Osteoblast (primary cell): ENCODE measurements around the gene TNIK. TPM values are rescaled to one million over a fixed set of nuclear protein-coding genes. Genes with fewer than 3 reads are reported as not detected.

Experiments used
- DNase-seq: peaks from one replicate; pipeline ENCODE4 v3.0.0; 2011; ENCODE audit warnings: low spot score, mixed read lengths; ENCODE audit not compliant: insufficient read length; ENCODE audit errors: missing footprints
- H2AFZ ChIP-seq: 2 replicates; pipeline ENCODE4 v1.6.0; 2011; ENCODE audit warnings: mild to moderate bottlenecking, low read length
- H3K27ac ChIP-seq: 2 replicates; pipeline ENCODE4 v1.5.1; 2011; ENCODE audit warnings: mild to moderate bottlenecking, low read depth, low read length, moderate library complexity
- H3K27me3 ChIP-seq: 2 replicates; pipeline ENCODE4 v1.6.0; 2012; ENCODE audit warnings: mild to moderate bottlenecking, control low read depth, inconsistent platforms, low read length, moderate library complexity; ENCODE audit not compliant: insufficient read depth
- H3K36me3 ChIP-seq: 2 replicates; pipeline ENCODE4 v1.5.1; 2011; ENCODE audit warnings: mild to moderate bottlenecking, low read length, control low read depth, moderate library complexity; ENCODE audit not compliant: insufficient read depth
- H3K4me1 ChIP-seq: 2 replicates; pipeline ENCODE4 v1.5.1; 2011; ENCODE audit warnings: mild to moderate bottlenecking, low read length, control low read depth, moderate library complexity; ENCODE audit not compliant: insufficient read depth
- H3K4me2 ChIP-seq: 2 replicates; pipeline ENCODE4 v1.6.0; 2011; ENCODE audit warnings: mild to moderate bottlenecking, low read length; ENCODE audit not compliant: insufficient read depth
- H3K4me3 ChIP-seq: fragments of 200-600 bp; sonication (generic); 3 replicates; pipeline ENCODE4 v1.5.1; 2012; ENCODE audit warnings: mild to moderate bottlenecking, low read length, inconsistent platforms; ENCODE audit not compliant: insufficient read depth
- H3K79me2 ChIP-seq: 2 replicates; pipeline ENCODE4 v1.6.0; 2012; ENCODE audit warnings: mild to moderate bottlenecking, low read length, control low read depth, inconsistent platforms; ENCODE audit not compliant: insufficient read depth
- H3K9me3 ChIP-seq: 2 replicates; pipeline ENCODE4 v1.5.1; 2011; ENCODE audit warnings: low read depth, low read length, control low read depth
- H4K20me1 ChIP-seq: 2 replicates; pipeline ENCODE4 v1.6.0; 2012; ENCODE audit warnings: mild to moderate bottlenecking, low read length, control low read depth; ENCODE audit not compliant: insufficient read depth
- total RNA-seq: library from RNA; depleted of rRNA; stranded (reverse); fragments of >200 nt; gene quantifications from 2 replicates; pipeline ENCODE4 v1.2.3, GENCODE V29; 2012
- TF ChIP-seq, protein P1 (sequence below): IDR thresholded peaks from 2 replicates; pipeline ENCODE4 v1.5.1; 2011; ENCODE audit warnings: mild to moderate bottlenecking, low read depth, low read length, moderate library complexity; ENCODE audit errors: extremely low read depth

The TNIK gene
- total RNA-seq, 1 donor: 7.6 TPM

DNA sequence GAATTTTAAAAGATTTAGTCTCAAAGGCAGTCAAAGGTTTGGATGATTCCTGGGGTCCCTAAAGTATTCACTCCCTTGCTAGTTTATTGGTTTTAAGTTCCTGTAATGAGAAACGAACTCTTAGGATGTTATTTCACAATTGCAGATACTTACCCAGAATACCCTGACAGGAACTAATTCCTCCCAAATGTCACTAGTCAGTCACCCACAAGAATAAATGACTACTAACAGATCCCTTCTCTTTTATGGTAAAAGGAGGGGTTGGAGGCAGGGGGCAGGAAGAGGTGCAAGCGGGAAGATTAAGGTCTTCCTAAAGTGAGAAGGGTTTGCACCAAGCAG lies 259.5 kb downstream of the TNIK start:
- H3K9me3 ChIP-seq: no peaks in the 10 kb centered on the region
- no peaks in the 10 kb centered on the region for H4K20me1 ChIP-seq
- H3K36me3 ChIP-seq: no peaks in the 10 kb centered on the region
- H3K4me3 ChIP-seq: no peak overlapping the region
- H2AFZ ChIP-seq: no peak overlapping the region
- H3K79me2 ChIP-seq: no peaks in the 10 kb centered on the region
- no peak overlapping the region for H3K27ac ChIP-seq
- H3K4me2 ChIP-seq: no peak overlapping the region
- TF ChIP-seq, protein P1, sequence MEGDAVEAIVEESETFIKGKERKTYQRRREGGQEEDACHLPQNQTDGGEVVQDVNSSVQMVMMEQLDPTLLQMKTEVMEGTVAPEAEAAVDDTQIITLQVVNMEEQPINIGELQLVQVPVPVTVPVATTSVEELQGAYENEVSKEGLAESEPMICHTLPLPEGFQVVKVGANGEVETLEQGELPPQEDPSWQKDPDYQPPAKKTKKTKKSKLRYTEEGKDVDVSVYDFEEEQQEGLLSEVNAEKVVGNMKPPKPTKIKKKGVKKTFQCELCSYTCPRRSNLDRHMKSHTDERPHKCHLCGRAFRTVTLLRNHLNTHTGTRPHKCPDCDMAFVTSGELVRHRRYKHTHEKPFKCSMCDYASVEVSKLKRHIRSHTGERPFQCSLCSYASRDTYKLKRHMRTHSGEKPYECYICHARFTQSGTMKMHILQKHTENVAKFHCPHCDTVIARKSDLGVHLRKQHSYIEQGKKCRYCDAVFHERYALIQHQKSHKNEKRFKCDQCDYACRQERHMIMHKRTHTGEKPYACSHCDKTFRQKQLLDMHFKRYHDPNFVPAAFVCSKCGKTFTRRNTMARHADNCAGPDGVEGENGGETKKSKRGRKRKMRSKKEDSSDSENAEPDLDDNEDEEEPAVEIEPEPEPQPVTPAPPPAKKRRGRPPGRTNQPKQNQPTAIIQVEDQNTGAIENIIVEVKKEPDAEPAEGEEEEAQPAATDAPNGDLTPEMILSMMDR: no peak
- DNase-seq: no peak
- peaks cover 2% of the 10 kb centered on the region for H3K27me3 ChIP-seq
- H3K4me1 ChIP-seq: no peaks in the 10 kb centered on the region

DNA sequence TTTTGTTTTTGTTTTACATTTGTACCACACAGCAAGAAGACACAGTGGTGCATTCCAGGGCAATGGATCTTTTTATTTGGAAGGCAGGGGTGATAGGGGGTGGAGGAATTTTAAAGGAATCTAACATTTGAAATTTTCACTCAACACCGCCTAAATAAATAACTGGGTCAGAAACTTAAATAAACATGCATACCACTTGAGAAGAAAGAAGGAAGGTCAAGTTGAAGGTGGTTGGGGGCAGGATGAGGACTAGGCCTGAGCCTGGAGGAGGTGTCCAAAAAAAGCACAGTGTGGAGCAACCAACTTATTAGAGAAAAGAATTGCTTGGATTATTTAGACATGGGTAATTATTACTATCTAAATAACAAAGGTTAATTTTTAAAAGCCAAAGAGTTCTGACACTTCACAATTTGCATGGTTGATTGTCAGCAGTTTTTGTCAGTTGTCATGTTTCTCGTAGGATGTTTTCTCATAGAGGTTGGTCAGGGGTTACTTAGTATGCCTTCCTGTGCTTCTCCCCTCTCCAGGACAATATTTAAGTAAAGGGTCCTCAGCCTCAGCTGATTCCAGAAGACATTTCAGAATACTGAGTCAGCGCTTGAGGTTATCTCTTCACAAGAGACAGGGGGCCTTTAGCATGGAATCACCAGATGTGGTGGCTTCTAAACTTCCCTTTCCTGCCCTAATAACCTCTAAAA lies 260.0 kb downstream of the TNIK start:
- no peak overlapping the region for H2AFZ ChIP-seq

DNA sequence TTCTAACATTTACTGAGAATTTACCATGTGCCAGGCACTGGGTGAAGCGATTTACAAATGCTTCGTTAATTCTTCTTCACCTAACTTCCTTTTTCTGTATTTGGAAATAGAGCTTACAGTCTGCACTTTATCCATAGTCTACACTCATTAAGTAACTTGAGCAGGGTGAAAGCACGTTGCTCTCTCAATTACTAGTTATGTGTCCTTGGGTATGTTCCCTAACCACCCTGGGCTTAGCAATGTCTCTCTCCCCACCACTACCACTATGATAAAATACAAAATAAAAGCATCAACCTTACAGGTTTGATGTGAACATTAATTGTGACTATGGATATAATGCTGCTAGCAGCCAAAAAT lies 260.8 kb downstream of the TNIK start:
- TF ChIP-seq, protein P1: no peak
- Histone ChIP-seq H4K20me1 (no peaks in the 10 kb centered on the region), H3K79me2 (no peaks in the 10 kb centered on the region), H3K4me2 (no peak overlapping the region), H3K36me3 (no peaks in the 10 kb centered on the region), H3K27me3 (peaks cover 2% of the 10 kb centered on the region), H3K9me3 (no peaks in the 10 kb centered on the region), H2AFZ (no peak overlapping the region), H3K4me1 (no peaks in the 10 kb centered on the region), H3K4me3 (no peak overlapping the region), H3K27ac (no peak overlapping the region)
- no peak for DNase-seq

More for the DNA sequence above, 260.0 kb downstream of the TNIK start:
- Histone ChIP-seq H3K9me3 (no peaks in the 10 kb centered on the region), H3K27ac (no peak overlapping the region), H3K36me3 (no peaks in the 10 kb centered on the region), H3K27me3 (peaks cover 2% of the 10 kb centered on the region), H3K4me3 (no peak overlapping the region), H3K4me1 (no peaks in the 10 kb centered on the region), H4K20me1 (no peaks in the 10 kb centered on the region), H3K4me2 (no peak overlapping the region), H3K79me2 (no peaks in the 10 kb centered on the region)
- no peak for DNase-seq
- TF ChIP-seq, protein P1: no peak

DNA sequence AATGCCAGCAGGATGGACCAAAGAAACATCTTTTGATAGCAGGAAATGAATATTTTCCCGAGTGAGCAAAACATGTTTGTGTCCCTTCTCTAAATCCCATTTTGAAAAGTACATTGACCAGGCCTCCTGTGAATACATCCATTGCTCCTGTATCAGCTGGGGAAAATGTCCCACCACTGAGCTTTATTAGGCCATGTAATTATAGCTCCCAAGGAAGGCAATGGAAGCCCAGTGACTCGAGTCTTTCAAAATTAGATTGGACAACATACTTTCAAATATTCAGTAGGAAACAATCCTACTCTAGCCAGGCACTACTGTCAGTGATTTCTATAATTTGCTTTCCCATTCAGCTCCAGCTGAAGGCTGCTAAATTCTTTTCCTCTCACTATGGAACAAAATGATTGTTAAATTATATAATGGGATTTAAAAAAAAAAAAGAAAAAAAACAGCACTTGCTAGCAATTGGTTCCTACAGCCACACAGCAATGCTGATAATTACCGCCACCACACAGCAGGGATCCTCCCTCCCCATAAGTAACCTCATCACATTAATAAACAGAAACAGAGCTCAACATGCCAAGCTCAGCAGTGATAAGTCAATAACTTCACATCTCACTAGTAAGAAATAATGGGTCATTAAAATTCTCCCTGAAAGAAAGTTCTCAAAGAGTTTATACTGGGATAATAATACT lies 261.3 kb downstream of the TNIK start:
- Histone ChIP-seq H3K9me3 (no peaks in the 10 kb centered on the region), H4K20me1 (no peaks in the 10 kb centered on the region), H3K4me2 (no peak overlapping the region), H3K27ac (no peak overlapping the region), H3K27me3 (peaks cover 2% of the 10 kb centered on the region), H3K79me2 (no peaks in the 10 kb centered on the region), H3K36me3 (no peaks in the 10 kb centered on the region), H3K4me1 (no peaks in the 10 kb centered on the region), H2AFZ (no peak overlapping the region), H3K4me3 (no peak overlapping the region)
- TF ChIP-seq, protein P1: no peak
- no peak for DNase-seq
